ENCODE data around the gene ACOXL.

Gene ACOXL

GRCh38 chr2:110828330-110828729, 96.0 kb downstream of the ACOXL start:
- peak; percentile 7 for DNase-seq (ENCODE audit: low spot score)

GRCh38 chr2:110829413-110830146, 97.2 kb downstream of the ACOXL start:
- DNase-seq (ENCODE audit: low spot score): no peak

GRCh38 chr2:110832740-110833139, 100.4 kb downstream of the ACOXL start:
- DNase-seq (ENCODE audit: low spot score): no peak

GRCh38 chr2:110834134-110834827, 101.9 kb downstream of the ACOXL start:
- DNase-seq (ENCODE audit: low spot score): no peak

- no peak for DNase-seq (ENCODE audit: low spot score)
These were observed 104.3 kb downstream of the ACOXL start for GRCh38 chr2:110836671-110837070.

- DNase-seq (ENCODE audit: low spot score): no peak
These were observed 105.4 kb downstream of the ACOXL start for GRCh38 chr2:110837446-110838409.

GRCh38 chr2:110838657-110839384, 106.4 kb downstream of the ACOXL start:
- no peak for DNase-seq (ENCODE audit: low spot score)

- no peak for DNase-seq (ENCODE audit: low spot score)
These were observed 108.1 kb downstream of the ACOXL start for GRCh38 chr2:110840508-110840907.

- no peak for DNase-seq (ENCODE audit: low spot score)
These were observed 109.7 kb downstream of the ACOXL start for GRCh38 chr2:110842048-110842447.

GRCh38 chr2:110843496-110843895, 111.1 kb downstream of the ACOXL start:
- no peak for DNase-seq (ENCODE audit: low spot score)

GRCh38 chr2:110843959-110844510, 111.7 kb downstream of the ACOXL start:
- DNase-seq (ENCODE audit: low spot score): no peak

GRCh38 chr2:110847651-110848050, 115.3 kb downstream of the ACOXL start:
- DNase-seq (ENCODE audit: low spot score): no peak

- no peak for DNase-seq (ENCODE audit: low spot score)
These were observed 115.7 kb downstream of the ACOXL start for GRCh38 chr2:110848071-110848470.

GRCh38 chr2:110848519-110849030, 116.2 kb downstream of the ACOXL start:
- no peak for DNase-seq (ENCODE audit: low spot score)

- DNase-seq (ENCODE audit: low spot score): no peak
These were observed 119.2 kb downstream of the ACOXL start for GRCh38 chr2:110851531-110851930.

GRCh38 chr2:110852051-110852450, 119.7 kb downstream of the ACOXL start:
- DNase-seq (ENCODE audit: low spot score): no peak

GRCh38 chr2:110852541-110853263, 120.3 kb downstream of the ACOXL start:
- DNase-seq (ENCODE audit: low spot score): no peak

GRCh38 chr2:110853516-110853915, 121.1 kb downstream of the ACOXL start:
- no peak for DNase-seq (ENCODE audit: low spot score)

GRCh38 chr2:110853948-110854347, 121.6 kb downstream of the ACOXL start:
- no peak for DNase-seq (ENCODE audit: low spot score)

GRCh38 chr2:110854355-110855081, 122.1 kb downstream of the ACOXL start:
- DNase-seq (ENCODE audit: low spot score): no peak
